CD4-positive, alpha-beta memory T cell (primary cell): ENCODE measurements around the gene SELENOH. TPM values are rescaled to one million over a fixed set of nuclear protein-coding genes. Genes with fewer than 3 reads are reported as not detected.

Experiments
- CTCF ChIA-PET: fragments of 350-600 bp; sonication (Branson Sonifier 250); formaldehyde crosslinking; loops from one replicate; lab custom pipeline; 2021; ENCODE audit warnings: inconsistent platforms; ENCODE audit not compliant: partially characterized antibody; lab: Charles Lee
- POLR2A ChIA-PET: fragments of 350-600 bp; sonication (Branson Sonifier 250); formaldehyde crosslinking; loops from one replicate; lab custom pipeline; 2021; ENCODE audit not compliant: partially characterized antibody; lab: Charles Lee
- DNase-seq, 5 donors: peaks; one replicate each; pipeline versions ENCODE4 v3.0.0 to v3.0.0-alpha.2; 2020 to 2022; ENCODE audit warnings: mixed read lengths in 1 of 5
- H3K27ac ChIP-seq: one replicate; pipeline ENCODE4 v1.7.0; 2013; ENCODE audit warnings: low read depth, low read length
- H3K27me3 ChIP-seq: 2 replicates; pipeline ENCODE4 v1.7.0; 2013; ENCODE audit warnings: mild to moderate bottlenecking, low read length, moderate library complexity; ENCODE audit not compliant: insufficient read depth
- H3K36me3 ChIP-seq: 2 replicates; pipeline ENCODE4 v1.7.0; 2013; ENCODE audit warnings: mild to moderate bottlenecking, low read length, moderate library complexity; ENCODE audit not compliant: insufficient read depth
- H3K4me1 ChIP-seq: 2 replicates; pipeline ENCODE4 v1.7.0; 2013; ENCODE audit warnings: mild to moderate bottlenecking, low read length, moderate library complexity; ENCODE audit not compliant: insufficient read depth
- H3K4me3 ChIP-seq, 2 donors: one replicate each; pipeline ENCODE4 v1.7.0; 2013; ENCODE audit warnings: low read length in 2 of 2, mild to moderate bottlenecking in 1 of 2
- H3K9me3 ChIP-seq, 2 donors: one replicate each; pipeline ENCODE4 v1.7.0; 2013; ENCODE audit warnings: low read length in 2 of 2, control low read depth in 1 of 2; ENCODE audit not compliant: control insufficient read depth in 1 of 2
- H3K27ac Mint-ChIP-seq, 7 donors: one replicate each; pipeline ENCODE4 v1.8.0; 2020 to 2021; ENCODE audit warnings: mixed read lengths in 7 of 7, mild to moderate bottlenecking in 6 of 7, inconsistent platforms in 3 of 7, moderate library complexity in 3 of 7
- H3K27me3 Mint-ChIP-seq, 2 donors: one replicate each; pipeline ENCODE4 v1.8.0; 2020 to 2021; ENCODE audit warnings: mixed read lengths in 2 of 2
- H3K36me3 Mint-ChIP-seq, 2 donors: one replicate each; pipeline ENCODE4 v1.8.0; 2020 to 2021; ENCODE audit warnings: mixed read lengths in 2 of 2, inconsistent platforms in 1 of 2, mild to moderate bottlenecking in 1 of 2
- H3K4me1 Mint-ChIP-seq, 4 donors: one replicate each; pipeline ENCODE4 v1.8.0; 2020 to 2021; ENCODE audit warnings: mixed read lengths in 4 of 4, mild to moderate bottlenecking in 1 of 4
- H3K4me3 Mint-ChIP-seq, 8 donors: one replicate each; pipeline ENCODE4 v1.8.0; 2020 to 2021; ENCODE audit warnings: mixed read lengths in 8 of 8, mild to moderate bottlenecking in 7 of 8, moderate library complexity in 6 of 8, inconsistent platforms in 3 of 8
- H3K9me3 Mint-ChIP-seq, 8 donors: one replicate each; pipeline ENCODE4 v1.8.0; 2020 to 2021; ENCODE audit warnings: mixed read lengths in 8 of 8, mild to moderate bottlenecking in 5 of 8, inconsistent platforms in 3 of 8, moderate library complexity in 1 of 8
- intact Hi-C: fragments of 100-400 bp; cut with micrococcal nuclease; formaldehyde crosslinking; loops from one replicate; pipeline ENCODE4 v1.15.1; 2023
- polyA plus RNA-seq, 2 donors: library from polyadenylated mRNA; unstranded; fragments of 300-500 nt; fragmentation: Illumina TruSeq; gene quantifications; one replicate each; pipeline ENCODE4 v1.2.3, GENCODE V29; 2021
- total RNA-seq, 2 experiments: library from RNA; stranded (reverse); gene quantifications; one replicate each; pipeline ENCODE4 v1.2.3, GENCODE V29; 2021

SELENOH gene
- total and polyA plus RNA-seq, 4 experiments from 2014 or later, result 102 to 223 (median 150) TPM

GRCh38 chr11:57777969-57778317 is 36.7 kb downstream of the SELENOH start:
- no peaks in the 10 kb centered on the region for H3K27me3 Mint-ChIP-seq
- Histone ChIP-seq H3K4me3 (no peak overlapping the region), H3K27ac (no peak overlapping the region), H3K27me3 (no peaks in the 10 kb centered on the region), H3K4me1 (no peaks in the 10 kb centered on the region), H3K36me3 (no peaks in the 10 kb centered on the region), H3K9me3 (no peaks in the 10 kb centered on the region)
- H3K4me3 Mint-ChIP-seq, result no peak overlapping the region
- POLR2A ChIA-PET, result interaction anchor here (0.8 kb wide), 1 partner anchor 22 kb away, joined by 3 read pairs; no protein-coding TSS in a partner anchor
- H3K4me1 Mint-ChIP-seq, result peaks cover 0 to 14% (median 4%) of the 10 kb centered on the region in 4 donors
- H3K9me3 Mint-ChIP-seq, result no peaks in the 10 kb centered on the region
- DNase-seq, result no peak
- CTCF ChIA-PET, result no interaction called here
- intact Hi-C loops, result no loop called here
- H3K27ac Mint-ChIP-seq, result no peak overlapping the region
- peaks cover 0 to 5% of the 10 kb centered on the region in 2 donors for H3K36me3 Mint-ChIP-seq

DNA sequence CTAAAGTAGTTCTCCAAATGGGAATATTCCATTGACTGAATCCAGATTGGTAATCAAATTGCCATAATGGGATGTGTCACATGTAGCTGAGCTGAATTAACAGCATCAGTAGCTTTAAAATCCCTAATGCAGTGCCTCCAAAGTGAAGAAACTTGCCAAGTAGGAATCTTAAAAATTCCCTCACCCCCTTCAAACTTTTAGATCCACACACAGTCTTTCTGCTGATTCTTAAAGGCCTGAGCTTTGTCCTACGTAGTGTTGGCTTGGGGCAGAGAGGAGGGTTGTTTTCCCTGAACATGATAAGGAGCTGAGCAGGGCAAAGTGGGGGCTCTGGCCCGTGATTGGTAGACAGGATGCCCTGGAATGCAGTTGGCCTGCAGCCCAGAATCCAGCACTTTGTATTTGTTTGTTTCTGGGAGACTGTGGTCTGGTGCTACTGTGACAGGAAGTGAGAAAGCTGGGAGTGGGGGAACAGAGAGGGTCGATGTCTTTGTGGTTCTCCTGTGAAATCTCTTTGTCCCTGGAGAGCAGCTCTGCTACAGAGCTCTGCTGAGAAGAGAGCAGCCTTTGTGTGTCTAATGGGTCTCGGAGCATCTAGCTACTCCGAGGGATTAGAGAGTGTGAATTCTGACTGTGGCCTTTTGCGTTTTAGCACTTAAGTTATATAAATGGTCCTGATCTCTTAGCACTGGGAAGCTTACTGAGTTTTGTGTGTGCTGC is 37.2 kb downstream of the SELENOH start:
- H3K9me3 ChIP-seq, result no peaks in the 10 kb centered on the region
- no peaks in the 10 kb centered on the region for H3K9me3 Mint-ChIP-seq
- no peak overlapping the region for H3K27ac ChIP-seq
- H3K4me3 Mint-ChIP-seq, result no peak overlapping the region
- H3K4me1 ChIP-seq, result no peaks in the 10 kb centered on the region
- ChIA-PET CTCF (no interaction called here), POLR2A (interaction anchor here (0.8 to 1.2 kb wide), 2 partner anchors 22 to 37 kb away, joined by 3 read pairs; partner anchors contain the start of gene SELENOH)
- H3K36me3 Mint-ChIP-seq, result peaks cover 0 to 5% of the 10 kb centered on the region in 2 donors
- H3K27ac Mint-ChIP-seq, result peak overlapping the region in 1 of 7 donors; percentile 19
- no peaks in the 10 kb centered on the region for H3K36me3 ChIP-seq
- no peak overlapping the region for H3K4me3 ChIP-seq
- H3K27me3 ChIP-seq, result no peaks in the 10 kb centered on the region
- DNase-seq, result no peak
- intact Hi-C loops, result no loop called here
- no peaks in the 10 kb centered on the region for H3K27me3 Mint-ChIP-seq
- H3K4me1 Mint-ChIP-seq, result peaks cover 0 to 14% (median 4%) of the 10 kb centered on the region in 4 donors

GRCh38 chr11:57779276-57779675 is 38.0 kb downstream of the SELENOH start:
- CTCF ChIA-PET, result interaction anchor here (0.6 to 1.8 kb wide), 2 partner anchors 18 to 21 kb away, joined by 3 to 4 read pairs; partner anchors contain the start of gene CTNND1
- H3K4me1 Mint-ChIP-seq, result peaks cover 0 to 14% (median 4%) of the 10 kb centered on the region in 4 donors
- intact Hi-C loops, result no loop called here

DNA sequence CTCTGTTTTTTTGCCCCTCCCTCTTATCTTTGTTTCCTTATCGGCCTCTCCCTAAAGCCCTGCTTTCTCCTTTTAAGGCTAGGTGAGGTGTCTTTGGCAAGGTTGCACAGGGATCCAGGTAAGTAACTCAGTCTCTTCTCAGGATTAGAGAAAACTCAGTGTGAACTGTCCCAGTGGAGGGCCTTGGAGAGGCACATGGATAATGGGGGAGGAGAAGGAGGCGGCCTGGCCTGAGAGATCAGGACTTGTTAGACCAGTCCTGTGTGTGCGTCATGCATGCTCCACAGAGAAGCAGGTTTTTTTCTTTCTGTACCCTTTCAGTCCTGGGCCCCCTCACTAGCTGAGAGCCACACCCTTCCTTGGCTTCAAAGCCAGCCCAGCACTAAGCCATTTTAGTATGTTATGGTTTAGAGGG is 40.2 kb downstream of the SELENOH start:
- Mint-ChIP-seq H3K9me3 (no peaks in the 10 kb centered on the region), H3K27me3 (no peaks in the 10 kb centered on the region), H3K4me3 (no peak overlapping the region), H3K36me3 (peaks cover 0 to 3% of the 10 kb centered on the region in 2 donors), H3K27ac (no peak overlapping the region), H3K4me1 (peaks cover 0 to 6% (median under 1%) of the 10 kb centered on the region in 4 donors)
- H3K27ac ChIP-seq, result no peak overlapping the region
- H3K36me3 ChIP-seq, result no peaks in the 10 kb centered on the region
- ChIA-PET POLR2A (no interaction called here), CTCF (interaction anchor here (1.4 kb wide), 1 partner anchor 19 kb away, joined by 8 read pairs; no protein-coding TSS in a partner anchor)
- DNase-seq, result no peak
- H3K4me1 ChIP-seq, result no peaks in the 10 kb centered on the region
- intact Hi-C loops, result no loop called here
- H3K4me3 ChIP-seq, result no peak overlapping the region
- H3K27me3 ChIP-seq, result no peaks in the 10 kb centered on the region
- H3K9me3 ChIP-seq, result no peaks in the 10 kb centered on the region

More at GRCh38 chr11:57779276-57779675, 38.0 kb downstream of the SELENOH start:
- H3K9me3 ChIP-seq, result no peaks in the 10 kb centered on the region
- peaks cover 0 to 5% of the 10 kb centered on the region in 2 donors for H3K36me3 Mint-ChIP-seq
- DNase-seq, result no peak
- POLR2A ChIA-PET, result interaction anchor here (1.2 kb wide), 1 partner anchor 37 kb away, joined by 3 read pairs; the partner anchor contains the start of gene SELENOH
- H3K27ac ChIP-seq, result no peak overlapping the region
- H3K9me3 Mint-ChIP-seq, result no peaks in the 10 kb centered on the region
- H3K4me3 ChIP-seq, result no peak overlapping the region
- H3K4me1 ChIP-seq, result no peaks in the 10 kb centered on the region
- no peaks in the 10 kb centered on the region for H3K36me3 ChIP-seq
- H3K27me3 ChIP-seq, result no peaks in the 10 kb centered on the region
- peak overlapping the region in 1 of 7 donors; percentile 23 for H3K27ac Mint-ChIP-seq
- no peak overlapping the region for H3K4me3 Mint-ChIP-seq
- H3K27me3 Mint-ChIP-seq, result no peaks in the 10 kb centered on the region

DNA sequence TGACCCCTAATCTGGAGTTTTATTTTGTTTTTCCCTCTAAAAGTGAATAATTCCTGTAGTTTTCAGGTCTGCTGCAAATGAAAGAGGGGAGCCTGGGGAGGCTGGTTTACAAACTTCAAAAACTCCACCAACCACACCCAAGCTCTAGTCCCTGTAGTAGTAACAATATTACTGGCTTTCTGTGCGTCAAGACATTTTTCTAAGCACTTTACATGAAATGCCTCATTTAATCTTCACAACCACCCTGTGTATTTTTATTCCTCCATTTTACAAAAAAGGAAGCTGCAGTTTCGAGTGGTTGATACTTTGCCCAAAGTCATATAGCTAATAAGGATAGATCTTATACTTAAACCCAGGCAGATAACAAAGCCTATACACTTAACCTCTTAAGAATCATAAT is 43.8 kb downstream of the SELENOH start:
- Histone ChIP-seq H3K4me3 (no peak overlapping the region), H3K27ac (no peak overlapping the region), H3K9me3 (no peaks in the 10 kb centered on the region), H3K36me3 (no peaks in the 10 kb centered on the region), H3K4me1 (no peaks in the 10 kb centered on the region), H3K27me3 (no peaks in the 10 kb centered on the region)
- H3K27me3 Mint-ChIP-seq, result no peaks in the 10 kb centered on the region
- peaks cover 0 to 2% (median under 1%) of the 10 kb centered on the region in 4 donors for H3K4me1 Mint-ChIP-seq
- CTCF ChIA-PET, result interaction anchor here (1.2 to 1.8 kb wide), 2 partner anchors 15 to 34 kb away, joined by 3 to 5 read pairs; partner anchors contain the start of gene BTBD18
- POLR2A ChIA-PET, result no interaction called here
- no peaks in the 10 kb centered on the region for H3K9me3 Mint-ChIP-seq
- H3K36me3 Mint-ChIP-seq, result no peaks in the 10 kb centered on the region
- H3K4me3 Mint-ChIP-seq, result no peak overlapping the region
- H3K27ac Mint-ChIP-seq, result no peak overlapping the region
- intact Hi-C loops, result no loop called here
- no peak for DNase-seq

GRCh38 chr11:57786436-57786835 is 45.1 kb downstream of the SELENOH start:
- intact Hi-C loops, result no loop called here
- DNase-seq, result no peak
- H3K36me3 Mint-ChIP-seq, result no peaks in the 10 kb centered on the region
- peak overlapping the region in 1 of 7 donors; percentile 48 for H3K27ac Mint-ChIP-seq
- ChIA-PET POLR2A (no interaction called here), CTCF (no interaction called here)
- no peaks in the 10 kb centered on the region for H3K9me3 Mint-ChIP-seq
- H3K27me3 ChIP-seq, result no peaks in the 10 kb centered on the region
- no peaks in the 10 kb centered on the region for H3K27me3 Mint-ChIP-seq
- H3K4me3 Mint-ChIP-seq, result no peak overlapping the region
- H3K9me3 ChIP-seq, result no peaks in the 10 kb centered on the region
- H3K4me1 Mint-ChIP-seq, result peaks cover 2 to 7% (median 6%) of the 10 kb centered on the region in 4 donors
- peaks cover 6% of the 10 kb centered on the region for H3K4me1 ChIP-seq
- H3K36me3 ChIP-seq, result no peaks in the 10 kb centered on the region
- H3K27ac ChIP-seq, result no peak overlapping the region
- H3K4me3 ChIP-seq, result no peak overlapping the region

GRCh38 chr11:57787006-57787604 is 45.8 kb downstream of the SELENOH start:
- H3K27me3 ChIP-seq, result no peaks in the 10 kb centered on the region
- peaks cover 13% of the 10 kb centered on the region for H3K4me1 ChIP-seq
- H3K4me3 Mint-ChIP-seq, result no peak overlapping the region
- no peak overlapping the region for H3K4me3 ChIP-seq
- no peaks in the 10 kb centered on the region for H3K27me3 Mint-ChIP-seq
- H3K9me3 Mint-ChIP-seq, result no peaks in the 10 kb centered on the region
- intact Hi-C loops, result no loop called here
- no peaks in the 10 kb centered on the region for H3K36me3 ChIP-seq
- H3K27ac ChIP-seq, result no peak overlapping the region
- peaks cover 8 to 13% (median 12%) of the 10 kb centered on the region in 4 donors for H3K4me1 Mint-ChIP-seq
- CTCF ChIA-PET, result no interaction called here
- no peaks in the 10 kb centered on the region for H3K9me3 ChIP-seq
- H3K27ac Mint-ChIP-seq, result no peak overlapping the region
- POLR2A ChIA-PET, result no interaction called here
- DNase-seq, result no peak
- no peaks in the 10 kb centered on the region for H3K36me3 Mint-ChIP-seq
